ENCODE measurements around the gene ZC3HAV1. TPM values are rescaled to one million over a fixed set of nuclear protein-coding genes. Genes with fewer than 3 reads are reported as not detected.

The ZC3HAV1 gene
- total and polyA plus RNA-seq, 9 of the 15 experiments (the other 6 are each of a cell fraction or from before 2014, with no cell fraction given): 11.9 to 40.5 (median 23.9) TPM

DNA sequence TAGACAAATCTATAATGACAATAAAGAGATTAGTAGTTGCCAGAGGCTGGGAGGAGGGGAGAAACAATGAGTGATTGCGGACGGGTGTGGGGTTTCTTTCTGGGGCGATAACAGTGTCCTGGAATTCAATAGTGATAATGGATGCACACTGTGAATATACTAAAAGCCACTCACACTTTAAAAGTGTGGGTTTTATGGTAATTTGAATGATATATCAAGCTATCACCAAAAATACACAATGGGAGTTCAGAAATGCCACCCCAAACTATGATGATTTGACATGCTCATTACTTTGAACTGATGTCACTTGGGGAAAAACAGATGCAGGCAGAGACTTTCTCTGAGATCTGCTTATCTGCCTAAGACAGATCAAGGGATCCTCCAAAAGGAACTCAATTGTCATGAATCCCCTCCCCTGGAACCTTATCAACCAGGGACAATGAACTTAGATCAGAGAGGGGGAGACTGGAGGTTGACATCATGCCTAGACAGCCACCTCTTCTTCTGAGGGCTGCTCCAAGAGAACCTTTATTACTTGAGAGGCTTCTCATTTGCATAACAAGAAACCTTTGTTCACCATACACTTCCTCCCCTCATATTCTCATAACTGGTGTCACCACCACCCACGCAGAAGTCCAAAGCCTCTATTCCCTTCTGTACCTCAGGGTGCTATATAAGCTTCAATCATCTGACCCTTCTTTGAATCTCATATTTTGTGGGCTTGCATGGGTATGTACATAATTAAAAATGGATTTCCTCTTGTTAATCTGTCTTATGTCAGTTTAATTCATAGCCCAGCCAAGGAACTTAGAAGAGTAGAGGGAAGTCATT lies 14.8 kb upstream of the ZC3HAV1 start (continued):
- TF ChIP-seq KDM2B (CRISPR knock-in tag; IDR thresholded peaks at IDR 0.05) (no peak), SREBF2 (CRISPR knock-in tag; IDR thresholded peaks at IDR 0.05) (no peak), ZFP36 (IDR thresholded peaks at IDR 0.05; ENCODE audit: low read depth, low read length, partially characterized antibody) (no peak), GATAD2B (IDR thresholded peaks at IDR 0.05; ENCODE audit: borderline replicate concordance) (peak; percentile 99), BDP1 (IDR thresholded peaks at IDR 0.05; ENCODE audit: insufficient read depth, insufficient read length) (no peak), RBM34 (IDR thresholded peaks at IDR 0.05; ENCODE audit: borderline replicate concordance, insufficient read depth, low read length) (no peak), SMARCE1 (IDR thresholded peaks at IDR 0.05) (peak; percentile 98), CBFA2T2 (conservative IDR thresholded peaks at IDR 0.05) (peak; percentile 99), L3MBTL2 (IDR thresholded peaks at IDR 0.05) (peak; percentile 53; the same call in 1 of the 2 replicates), TAF7 (tag; IDR thresholded peaks at IDR 0.05) (no peak), TCF3 (CRISPR knock-in tag; IDR thresholded peaks at IDR 0.05) (peak; percentile 98), SP1 (CRISPR knock-in tag; IDR thresholded peaks at IDR 0.05) (no peak), HDAC2 (IDR thresholded peaks at IDR 0.05) (peak; percentile 98), CC2D1A (IDR thresholded peaks at IDR 0.05) (peak; percentile 97)
- TF ChIP-seq, protein P1, sequence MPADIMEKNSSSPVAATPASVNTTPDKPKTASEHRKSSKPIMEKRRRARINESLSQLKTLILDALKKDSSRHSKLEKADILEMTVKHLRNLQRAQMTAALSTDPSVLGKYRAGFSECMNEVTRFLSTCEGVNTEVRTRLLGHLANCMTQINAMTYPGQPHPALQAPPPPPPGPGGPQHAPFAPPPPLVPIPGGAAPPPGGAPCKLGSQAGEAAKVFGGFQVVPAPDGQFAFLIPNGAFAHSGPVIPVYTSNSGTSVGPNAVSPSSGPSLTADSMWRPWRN (IDR thresholded peaks at IDR 0.05; ENCODE audit: low read depth): peak; percentile 93
- TF ChIP-seq, protein P2, sequence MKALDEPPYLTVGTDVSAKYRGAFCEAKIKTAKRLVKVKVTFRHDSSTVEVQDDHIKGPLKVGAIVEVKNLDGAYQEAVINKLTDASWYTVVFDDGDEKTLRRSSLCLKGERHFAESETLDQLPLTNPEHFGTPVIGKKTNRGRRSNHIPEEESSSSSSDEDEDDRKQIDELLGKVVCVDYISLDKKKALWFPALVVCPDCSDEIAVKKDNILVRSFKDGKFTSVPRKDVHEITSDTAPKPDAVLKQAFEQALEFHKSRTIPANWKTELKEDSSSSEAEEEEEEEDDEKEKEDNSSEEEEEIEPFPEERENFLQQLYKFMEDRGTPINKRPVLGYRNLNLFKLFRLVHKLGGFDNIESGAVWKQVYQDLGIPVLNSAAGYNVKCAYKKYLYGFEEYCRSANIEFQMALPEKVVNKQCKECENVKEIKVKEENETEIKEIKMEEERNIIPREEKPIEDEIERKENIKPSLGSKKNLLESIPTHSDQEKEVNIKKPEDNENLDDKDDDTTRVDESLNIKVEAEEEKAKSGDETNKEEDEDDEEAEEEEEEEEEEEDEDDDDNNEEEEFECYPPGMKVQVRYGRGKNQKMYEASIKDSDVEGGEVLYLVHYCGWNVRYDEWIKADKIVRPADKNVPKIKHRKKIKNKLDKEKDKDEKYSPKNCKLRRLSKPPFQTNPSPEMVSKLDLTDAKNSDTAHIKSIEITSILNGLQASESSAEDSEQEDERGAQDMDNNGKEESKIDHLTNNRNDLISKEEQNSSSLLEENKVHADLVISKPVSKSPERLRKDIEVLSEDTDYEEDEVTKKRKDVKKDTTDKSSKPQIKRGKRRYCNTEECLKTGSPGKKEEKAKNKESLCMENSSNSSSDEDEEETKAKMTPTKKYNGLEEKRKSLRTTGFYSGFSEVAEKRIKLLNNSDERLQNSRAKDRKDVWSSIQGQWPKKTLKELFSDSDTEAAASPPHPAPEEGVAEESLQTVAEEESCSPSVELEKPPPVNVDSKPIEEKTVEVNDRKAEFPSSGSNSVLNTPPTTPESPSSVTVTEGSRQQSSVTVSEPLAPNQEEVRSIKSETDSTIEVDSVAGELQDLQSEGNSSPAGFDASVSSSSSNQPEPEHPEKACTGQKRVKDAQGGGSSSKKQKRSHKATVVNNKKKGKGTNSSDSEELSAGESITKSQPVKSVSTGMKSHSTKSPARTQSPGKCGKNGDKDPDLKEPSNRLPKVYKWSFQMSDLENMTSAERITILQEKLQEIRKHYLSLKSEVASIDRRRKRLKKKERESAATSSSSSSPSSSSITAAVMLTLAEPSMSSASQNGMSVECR (CRISPR knock-in tag; IDR thresholded peaks at IDR 0.05): no peak
- TF ChIP-seq, protein P3, sequence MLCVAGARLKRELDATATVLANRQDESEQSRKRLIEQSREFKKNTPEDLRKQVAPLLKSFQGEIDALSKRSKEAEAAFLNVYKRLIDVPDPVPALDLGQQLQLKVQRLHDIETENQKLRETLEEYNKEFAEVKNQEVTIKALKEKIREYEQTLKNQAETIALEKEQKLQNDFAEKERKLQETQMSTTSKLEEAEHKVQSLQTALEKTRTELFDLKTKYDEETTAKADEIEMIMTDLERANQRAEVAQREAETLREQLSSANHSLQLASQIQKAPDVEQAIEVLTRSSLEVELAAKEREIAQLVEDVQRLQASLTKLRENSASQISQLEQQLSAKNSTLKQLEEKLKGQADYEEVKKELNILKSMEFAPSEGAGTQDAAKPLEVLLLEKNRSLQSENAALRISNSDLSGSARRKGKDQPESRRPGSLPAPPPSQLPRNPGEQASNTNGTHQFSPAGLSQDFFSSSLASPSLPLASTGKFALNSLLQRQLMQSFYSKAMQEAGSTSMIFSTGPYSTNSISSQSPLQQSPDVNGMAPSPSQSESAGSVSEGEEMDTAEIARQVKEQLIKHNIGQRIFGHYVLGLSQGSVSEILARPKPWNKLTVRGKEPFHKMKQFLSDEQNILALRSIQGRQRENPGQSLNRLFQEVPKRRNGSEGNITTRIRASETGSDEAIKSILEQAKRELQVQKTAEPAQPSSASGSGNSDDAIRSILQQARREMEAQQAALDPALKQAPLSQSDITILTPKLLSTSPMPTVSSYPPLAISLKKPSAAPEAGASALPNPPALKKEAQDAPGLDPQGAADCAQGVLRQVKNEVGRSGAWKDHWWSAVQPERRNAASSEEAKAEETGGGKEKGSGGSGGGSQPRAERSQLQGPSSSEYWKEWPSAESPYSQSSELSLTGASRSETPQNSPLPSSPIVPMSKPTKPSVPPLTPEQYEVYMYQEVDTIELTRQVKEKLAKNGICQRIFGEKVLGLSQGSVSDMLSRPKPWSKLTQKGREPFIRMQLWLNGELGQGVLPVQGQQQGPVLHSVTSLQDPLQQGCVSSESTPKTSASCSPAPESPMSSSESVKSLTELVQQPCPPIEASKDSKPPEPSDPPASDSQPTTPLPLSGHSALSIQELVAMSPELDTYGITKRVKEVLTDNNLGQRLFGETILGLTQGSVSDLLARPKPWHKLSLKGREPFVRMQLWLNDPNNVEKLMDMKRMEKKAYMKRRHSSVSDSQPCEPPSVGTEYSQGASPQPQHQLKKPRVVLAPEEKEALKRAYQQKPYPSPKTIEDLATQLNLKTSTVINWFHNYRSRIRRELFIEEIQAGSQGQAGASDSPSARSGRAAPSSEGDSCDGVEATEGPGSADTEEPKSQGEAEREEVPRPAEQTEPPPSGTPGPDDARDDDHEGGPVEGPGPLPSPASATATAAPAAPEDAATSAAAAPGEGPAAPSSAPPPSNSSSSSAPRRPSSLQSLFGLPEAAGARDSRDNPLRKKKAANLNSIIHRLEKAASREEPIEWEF (CRISPR knock-in tag; IDR thresholded peaks at IDR 0.05): no peak
- TF ChIP-seq, protein P4, sequence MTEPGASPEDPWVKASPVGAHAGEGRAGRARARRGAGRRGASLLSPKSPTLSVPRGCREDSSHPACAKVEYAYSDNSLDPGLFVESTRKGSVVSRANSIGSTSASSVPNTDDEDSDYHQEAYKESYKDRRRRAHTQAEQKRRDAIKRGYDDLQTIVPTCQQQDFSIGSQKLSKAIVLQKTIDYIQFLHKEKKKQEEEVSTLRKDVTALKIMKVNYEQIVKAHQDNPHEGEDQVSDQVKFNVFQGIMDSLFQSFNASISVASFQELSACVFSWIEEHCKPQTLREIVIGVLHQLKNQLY (CRISPR knock-in tag; conservative IDR thresholded peaks at IDR 0.05): no peak

All from K562 (cell line).